A673 (cell line): ENCODE results near the gene INPP4B. TPM values are rescaled to one million over a fixed set of nuclear protein-coding genes. Genes with fewer than 3 reads are reported as not detected.

Experiments used
- BruUV-seq: library from RNA; stranded (reverse); fragments of 400-500 nt; replicated peaks from 2 replicates; lab custom pipeline; 2021; lab: Mats Ljungman, UMichigan
- CTCF ChIA-PET: fragments of 300-600 bp; sonication (Branson Sonifier 250); formaldehyde crosslinking; loops from one replicate; lab custom pipeline; 2022; ENCODE audit warnings: antibody characterized with exemption; lab: Charles Lee
- POLR2A ChIA-PET: fragments of 300-600 bp; sonication (Branson Sonifier 250); formaldehyde crosslinking; loops from one replicate; lab custom pipeline; 2022; ENCODE audit warnings: antibody characterized with exemption; ENCODE audit not compliant: low non-redundant PET; lab: Charles Lee
- DNase-seq: peaks from one replicate; pipeline ENCODE4 v3.0.0-alpha.2; 2015; ENCODE audit warnings: low spot score
- H3K27ac ChIP-seq: fragments of 200-600 bp; sonication (generic); 2 replicates; pipeline ENCODE4 v1.5.1; 2016; ENCODE audit warnings: mixed run types, low read depth, mild to moderate bottlenecking, mixed read lengths, antibody characterized with exemption, low read length; ENCODE audit not compliant: poor library complexity, severe bottlenecking
- H3K27me3 ChIP-seq: fragments of 200-600 bp; sonication (generic); replicated peaks from 2 replicates; pipeline ENCODE4 v1.6.1; 2017; ENCODE audit warnings: mixed run types, low read depth, mild to moderate bottlenecking, mixed read lengths, antibody characterized with exemption, low read length; ENCODE audit not compliant: insufficient read depth, poor library complexity
- H3K36me3 ChIP-seq: fragments of 200-600 bp; sonication (generic); 2 replicates; pipeline ENCODE4 v1.6.1; 2016; ENCODE audit warnings: mixed run types, mild to moderate bottlenecking, mixed read lengths, antibody characterized with exemption, low read length; ENCODE audit not compliant: insufficient read depth, poor library complexity, severe bottlenecking
- H3K4me1 ChIP-seq: fragments of 200-600 bp; sonication (generic); 2 replicates; pipeline ENCODE4 v1.6.1; 2017; ENCODE audit warnings: mixed run types, mild to moderate bottlenecking, mixed read lengths, antibody characterized with exemption, low read length; ENCODE audit not compliant: insufficient read depth, poor library complexity, severe bottlenecking
- H3K4me3 ChIP-seq: fragments of 200-600 bp; sonication (generic); 2 replicates; pipeline ENCODE4 v1.5.1; 2016; ENCODE audit warnings: low read depth, mixed run types, mild to moderate bottlenecking, mixed read lengths, low read length; ENCODE audit not compliant: poor library complexity, severe bottlenecking
- H3K9me3 ChIP-seq: fragments of 200-600 bp; sonication (generic); 2 replicates; pipeline ENCODE4 v1.6.1; 2016; ENCODE audit warnings: mixed run types, low read depth, mild to moderate bottlenecking, mixed read lengths, antibody characterized with exemption, low read length; ENCODE audit not compliant: poor library complexity, severe bottlenecking
- CTCF ChIP-seq: fragments of 300-800, 200-600 bp; sonication (generic); conservative IDR thresholded peaks from 2 replicates; pipeline ENCODE4 v1.5.1; 2017; ENCODE audit warnings: low read depth, mild to moderate bottlenecking, antibody characterized with exemption, low read length, moderate library complexity, mixed read lengths
- EZH2 ChIP-seq: fragments of 200-600 bp; sonication (generic); IDR thresholded peaks from 2 replicates; pipeline ENCODE4 v1.6.1; 2017; ENCODE audit warnings: borderline replicate concordance, low read depth, mild to moderate bottlenecking, mixed read lengths, antibody characterized with exemption, low read length; ENCODE audit not compliant: poor library complexity, severe bottlenecking
- intact Hi-C: fragments of 100-400 bp; cut with micrococcal nuclease; formaldehyde crosslinking; loops from one replicate; pipeline ENCODE4 v1.10.0; 2022; ENCODE audit not compliant: unreplicated experiment
- total RNA-seq: library from RNA; stranded (reverse); gene quantifications from 2 replicates; pipeline ENCODE4 v1.2.3, GENCODE V29; 2021

Gene INPP4B
- total RNA-seq, 1 experiment from 2014 or later: 13.1 TPM

DNA sequence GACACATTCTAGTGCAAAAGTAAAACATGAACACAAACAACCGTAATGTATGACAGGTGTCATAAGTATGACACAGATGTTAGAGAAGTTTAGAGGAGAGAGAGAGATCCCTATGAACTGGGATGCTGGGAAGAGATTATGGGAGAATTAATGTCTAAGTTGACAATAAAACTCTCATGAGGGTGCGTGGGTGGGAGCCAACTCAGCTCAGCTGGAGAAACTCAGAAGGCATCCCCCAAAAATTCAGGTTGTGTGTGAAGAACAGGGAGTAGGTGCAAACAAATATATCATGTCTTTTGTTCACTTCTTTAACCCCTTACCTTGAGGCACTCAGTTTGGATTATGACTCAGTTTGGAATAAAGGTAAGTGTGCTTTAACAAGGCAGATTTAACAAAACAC is 484.1 kb downstream of the INPP4B start:
- CTCF ChIA-PET: no interaction called here
- peaks cover 27% of the 10 kb centered on the region for H3K4me1 ChIP-seq
- H3K27me3 ChIP-seq: no peaks in the 10 kb centered on the region
- no peak overlapping the region for H3K27ac ChIP-seq
- POLR2A ChIA-PET: no interaction called here
- no peaks in the 10 kb centered on the region for H3K36me3 ChIP-seq
- H3K4me3 ChIP-seq: no peak overlapping the region
- BruUV-seq: no TSS peak
- H3K9me3 ChIP-seq: no peaks in the 10 kb centered on the region
- intact Hi-C loops: no loop called here
- no peak for DNase-seq
- no peak for TF ChIP-seq EZH2
- no peak for TF ChIP-seq CTCF

GRCh38 chr4:142360657-142361056 is 485.4 kb downstream of the INPP4B start:
- no TSS peak for BruUV-seq
- no peak for DNase-seq
- no peaks in the 10 kb centered on the region for H3K27me3 ChIP-seq
- intact Hi-C loops: no loop called here
- H3K36me3 ChIP-seq: no peaks in the 10 kb centered on the region
- POLR2A ChIA-PET: no interaction called here
- H3K9me3 ChIP-seq: no peaks in the 10 kb centered on the region
- peaks cover 19% of the 10 kb centered on the region for H3K4me1 ChIP-seq
- no peak overlapping the region for H3K4me3 ChIP-seq
- H3K27ac ChIP-seq: no peak overlapping the region
- CTCF ChIA-PET: no interaction called here
- TF ChIP-seq CTCF: no peak

DNA sequence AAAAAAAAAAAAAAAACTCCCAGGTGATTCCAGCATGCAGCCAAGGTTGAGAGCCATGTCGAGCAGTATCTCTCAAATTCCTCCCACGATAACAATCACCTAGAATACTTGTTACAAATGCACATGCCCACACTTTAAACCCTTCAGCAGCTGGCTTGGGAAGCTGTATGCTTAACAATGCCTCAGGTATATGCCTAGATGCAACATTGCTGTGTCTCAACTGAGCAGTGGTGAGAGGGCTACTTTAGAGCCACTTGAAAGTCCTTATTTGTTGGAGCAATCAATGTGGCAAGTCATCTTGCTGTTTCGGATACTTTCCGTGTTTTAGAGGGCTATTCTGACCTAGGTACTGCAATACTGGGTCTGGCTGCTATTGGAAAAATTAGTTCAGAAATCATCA is 487.4 kb downstream of the INPP4B start:
- intact Hi-C loops: loop anchor here (10.0 kb wide), 1 partner anchor 234 kb away; no protein-coding TSS in a partner anchor
- H3K27me3 ChIP-seq: no peaks in the 10 kb centered on the region
- H3K27ac ChIP-seq: no peak overlapping the region
- H3K9me3 ChIP-seq: no peaks in the 10 kb centered on the region
- no peaks in the 10 kb centered on the region for H3K36me3 ChIP-seq
- peaks cover 23% of the 10 kb centered on the region for H3K4me1 ChIP-seq
- no TSS peak for BruUV-seq
- CTCF ChIA-PET: no interaction called here
- DNase-seq: no peak
- POLR2A ChIA-PET: no interaction called here
- H3K4me3 ChIP-seq: no peak overlapping the region
- TF ChIP-seq CTCF (no peak), EZH2 (no peak)
